Fibroblast of upper back skin (primary cell): Measurements from ENCODE around the gene SRP54.
"Not testable (repeated sequence)": the region's sequence is repeated elsewhere in the genome, so short reads cannot be mapped to it uniquely, and the experiment has no call there.

ENCODE experiments used
- DNase-seq: peaks from one replicate; pipeline ENCODE4 v3.0.0-alpha.2; 2013

The SRP54 gene

GRCh38 chr14:34982421-34983147 lies at the start of gene SRP54:
Gene SRP54 (plus strand): TSS chr14:34982992. CDS start chr14:34996710, 13,718 bp downstream.
- peak; percentile 98 for DNase-seq

GRCh38 chr14:34933301-34933700 lies 49.5 kb upstream of the SRP54 start:
- no peak for DNase-seq

- DNase-seq = no peak
Measured at GRCh38 chr14:34935488-34935887, 47.3 kb upstream of the SRP54 start.

GRCh38 chr14:34937442-34937841 lies 45.4 kb upstream of the SRP54 start:
- DNase-seq = no peak

GRCh38 chr14:34937876-34938275 lies 44.9 kb upstream of the SRP54 start:
- no peak for DNase-seq

- DNase-seq = no peak
Measured at GRCh38 chr14:34943506-34943905, 39.3 kb upstream of the SRP54 start.

GRCh38 chr14:34944744-34945143 lies 38.0 kb upstream of the SRP54 start:
- DNase-seq = no peak

- DNase-seq = no peak
Measured at GRCh38 chr14:34946699-34947098, 36.1 kb upstream of the SRP54 start.

GRCh38 chr14:34951286-34951685 lies 31.5 kb upstream of the SRP54 start:
- DNase-seq = peak; percentile 52

GRCh38 chr14:34956931-34957330 lies 25.9 kb upstream of the SRP54 start:
- no peak for DNase-seq

GRCh38 chr14:34957771-34958286 lies 25.0 kb upstream of the SRP54 start:
- no peak for DNase-seq

GRCh38 chr14:34962106-34962505 lies 20.7 kb upstream of the SRP54 start:
- not testable (repeated sequence) for DNase-seq

- DNase-seq = no peak
Measured at GRCh38 chr14:34964977-34965764, 17.6 kb upstream of the SRP54 start.

GRCh38 chr14:34965912-34966311 lies 16.9 kb upstream of the SRP54 start:
- peak; percentile 3 for DNase-seq

- DNase-seq = no peak
Measured at GRCh38 chr14:34966413-34966812, 16.4 kb upstream of the SRP54 start.

- DNase-seq = no peak
Measured at GRCh38 chr14:34970665-34971064, 12.1 kb upstream of the SRP54 start.

GRCh38 chr14:34971381-34971780 lies 11.4 kb upstream of the SRP54 start:
- no peak for DNase-seq

GRCh38 chr14:34971801-34972200 lies 11.0 kb upstream of the SRP54 start:
- peak; percentile 12 for DNase-seq

GRCh38 chr14:34978444-34978843 lies 4.3 kb upstream of the SRP54 start:
- DNase-seq = no peak

- DNase-seq = no peak
Measured at GRCh38 chr14:34980337-34980900, 2.4 kb upstream of the SRP54 start.

- DNase-seq = peak; percentile 44
Measured at GRCh38 chr14:34981743-34982420, 910 bp upstream of the SRP54 start.

GRCh38 chr14:34983148-34983760 lies 462 bp downstream of the SRP54 start:
- DNase-seq = no peak

GRCh38 chr14:34983786-34984185 lies 994 bp downstream of the SRP54 start:
- no peak for DNase-seq
